HG02970 (cell line): Measurements from ENCODE around the gene CCND3.
"Not testable (repeated sequence)": the region's sequence is repeated elsewhere in the genome, so short reads cannot be mapped to it uniquely, and the experiment has no call there.

Experiments used
- ATAC-seq: cut with Tn5 transposase; IDR thresholded peaks from one replicate; pipeline ENCODE4 v1.9.1; 2021; ENCODE audit warnings: mild to moderate bottlenecking, moderate library complexity, moderate number of reproducible peaks; ENCODE audit not compliant: unreplicated experiment, low FRiP score

Gene CCND3

DNA sequence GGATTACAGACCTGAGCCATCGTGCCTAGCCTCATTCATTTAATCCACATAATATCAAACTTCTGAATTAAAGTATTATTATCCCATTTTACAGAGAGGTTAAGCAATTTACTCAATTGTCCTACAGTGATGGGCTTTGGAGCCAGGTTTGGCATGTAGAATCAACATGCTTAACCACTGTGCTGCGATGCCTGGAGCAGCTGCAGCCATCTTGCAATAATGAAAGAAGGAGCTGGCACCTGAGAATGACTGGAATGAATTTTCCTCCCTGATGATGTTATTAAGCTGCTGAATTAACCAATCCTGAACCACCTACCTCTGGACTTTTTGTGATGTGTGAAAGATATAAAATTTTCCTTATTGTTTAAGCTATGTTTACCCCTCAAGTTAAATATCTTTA is 13.1 kb upstream of the CCND3 start:
- no peak for ATAC-seq

DNA sequence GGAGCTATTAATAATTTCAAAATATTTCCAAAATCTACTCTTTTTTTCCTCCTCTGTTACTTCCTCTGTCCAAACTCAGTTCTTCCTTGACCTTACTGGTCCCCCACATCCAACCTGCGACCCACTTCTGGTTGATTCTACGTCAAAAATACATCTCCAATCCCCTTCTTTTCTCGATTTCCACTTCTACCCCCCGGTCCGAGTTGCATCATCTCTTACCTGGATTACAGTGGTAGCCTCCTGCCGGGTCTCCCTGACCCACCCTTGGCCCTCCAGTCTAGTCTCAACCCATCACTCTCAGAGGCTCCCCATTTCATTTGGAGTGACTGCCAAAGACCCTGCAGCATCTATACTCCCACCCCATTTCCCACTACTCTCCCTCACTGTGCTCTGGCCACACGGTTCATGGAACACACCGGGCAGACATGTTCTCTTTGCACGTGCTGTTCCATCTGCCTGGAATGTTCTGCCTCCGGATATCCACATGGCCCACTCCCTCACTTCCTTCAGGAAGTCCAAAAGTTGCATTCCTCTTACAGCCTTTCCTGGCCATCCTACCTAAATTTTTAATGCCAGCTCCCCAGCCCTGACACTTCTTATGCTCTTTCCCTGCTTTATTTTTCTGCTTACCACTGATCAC is 6.1 kb upstream of the CCND3 start:
- no peak for ATAC-seq

DNA sequence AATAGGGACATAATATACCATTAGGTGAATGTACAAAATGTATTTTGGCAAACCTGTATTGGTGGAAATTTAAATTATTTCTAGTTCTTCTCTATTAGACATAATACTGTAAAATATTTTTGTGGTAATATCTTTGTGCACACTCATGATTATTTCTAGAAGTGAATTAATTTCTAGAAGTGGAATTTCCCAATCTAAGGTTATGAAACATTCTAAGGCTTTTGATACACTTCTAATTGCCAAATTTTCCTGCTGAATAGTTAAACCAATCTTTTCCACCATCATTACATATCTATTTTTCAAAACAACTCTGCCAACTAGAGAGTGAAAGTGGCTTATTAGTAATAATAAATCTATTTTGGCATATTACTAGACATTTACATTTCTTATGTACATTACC is 1.8 kb upstream of the CCND3 start:
- ATAC-seq: no peak

DNA sequence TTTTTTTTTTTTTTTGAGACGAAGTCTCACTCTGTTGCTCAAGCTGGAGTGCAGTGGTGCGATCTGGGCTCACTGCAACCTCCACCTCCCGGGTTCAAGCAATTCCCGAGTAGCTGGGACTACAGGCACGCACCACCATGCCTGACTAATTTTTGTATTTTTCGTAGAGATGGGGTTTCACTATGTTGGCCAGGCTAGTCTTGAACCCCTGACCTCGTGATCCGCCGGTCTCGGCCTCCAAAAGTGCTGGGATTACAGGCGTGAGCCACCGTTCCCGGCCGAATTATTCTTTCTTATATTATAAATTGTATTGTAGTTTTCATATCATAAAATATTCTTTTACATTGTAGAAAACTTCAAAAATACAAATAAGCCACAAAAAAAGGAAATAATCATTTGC is 1.3 kb upstream of the CCND3 start:
- ATAC-seq: not testable (repeated sequence)

DNA sequence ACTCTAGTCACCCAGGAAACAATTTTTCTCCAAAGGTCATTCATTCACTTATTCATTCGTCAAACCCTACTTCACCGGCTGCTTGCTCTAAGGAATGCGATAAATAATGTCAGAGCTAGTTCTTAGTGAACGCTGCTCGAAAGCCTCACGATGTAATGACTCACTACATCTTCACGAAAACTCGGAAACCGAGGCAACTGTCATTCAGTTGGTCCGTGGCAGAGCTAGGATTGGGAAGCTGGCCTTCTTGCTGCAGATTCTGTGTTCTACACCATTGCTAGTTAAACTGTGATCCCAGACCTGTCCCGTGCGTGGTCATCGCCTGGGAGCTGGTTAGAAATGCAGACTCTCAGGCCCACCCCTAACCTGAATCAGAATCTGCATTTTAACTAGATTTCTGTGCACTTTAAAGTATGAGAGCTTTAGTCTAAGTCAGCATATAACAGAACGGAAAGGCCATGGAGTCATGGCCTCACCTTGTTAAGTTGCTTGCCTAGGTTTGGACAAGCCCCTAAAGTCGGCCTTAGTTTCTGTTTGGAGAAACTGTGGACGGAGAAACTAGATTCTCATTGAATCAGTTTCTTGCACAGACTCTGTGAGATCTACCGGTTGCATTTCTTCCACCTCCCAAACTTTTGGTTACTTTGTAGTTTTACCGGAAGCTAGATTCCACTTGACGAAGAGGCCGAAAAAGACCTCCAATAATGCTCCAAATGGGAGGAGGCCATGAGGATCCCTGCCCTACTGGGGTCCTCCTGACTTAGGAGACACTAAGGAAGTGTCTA is 651 bp upstream of the CCND3 start:
- peak; percentile 4 for ATAC-seq

DNA sequence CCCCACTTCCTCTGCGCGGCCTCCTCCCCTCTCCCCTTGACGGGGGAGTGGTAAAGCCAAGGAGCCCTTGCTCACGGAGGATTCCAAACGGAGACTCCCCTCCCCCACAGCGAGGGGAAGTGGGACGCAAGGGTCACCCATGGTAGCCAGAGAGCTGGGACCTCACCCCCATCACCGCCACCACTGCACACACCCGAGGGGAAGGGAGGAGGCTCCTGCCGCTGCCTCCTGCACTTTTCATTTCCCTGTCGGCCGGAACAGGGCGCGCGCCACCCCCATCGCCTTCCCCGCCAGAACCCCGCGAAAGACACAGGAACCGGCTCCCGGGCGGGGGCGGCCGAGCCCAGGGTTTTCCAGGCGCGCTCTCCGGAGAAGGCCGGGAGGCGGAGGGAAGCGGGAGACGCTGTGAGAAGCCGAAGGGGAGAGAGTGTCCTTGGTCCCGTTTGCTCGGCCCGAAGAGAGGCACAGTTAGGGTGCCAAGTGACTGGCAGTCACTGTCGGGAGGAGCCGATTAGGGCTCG is 789 bp downstream of the CCND3 start:
- ATAC-seq: no peak

DNA sequence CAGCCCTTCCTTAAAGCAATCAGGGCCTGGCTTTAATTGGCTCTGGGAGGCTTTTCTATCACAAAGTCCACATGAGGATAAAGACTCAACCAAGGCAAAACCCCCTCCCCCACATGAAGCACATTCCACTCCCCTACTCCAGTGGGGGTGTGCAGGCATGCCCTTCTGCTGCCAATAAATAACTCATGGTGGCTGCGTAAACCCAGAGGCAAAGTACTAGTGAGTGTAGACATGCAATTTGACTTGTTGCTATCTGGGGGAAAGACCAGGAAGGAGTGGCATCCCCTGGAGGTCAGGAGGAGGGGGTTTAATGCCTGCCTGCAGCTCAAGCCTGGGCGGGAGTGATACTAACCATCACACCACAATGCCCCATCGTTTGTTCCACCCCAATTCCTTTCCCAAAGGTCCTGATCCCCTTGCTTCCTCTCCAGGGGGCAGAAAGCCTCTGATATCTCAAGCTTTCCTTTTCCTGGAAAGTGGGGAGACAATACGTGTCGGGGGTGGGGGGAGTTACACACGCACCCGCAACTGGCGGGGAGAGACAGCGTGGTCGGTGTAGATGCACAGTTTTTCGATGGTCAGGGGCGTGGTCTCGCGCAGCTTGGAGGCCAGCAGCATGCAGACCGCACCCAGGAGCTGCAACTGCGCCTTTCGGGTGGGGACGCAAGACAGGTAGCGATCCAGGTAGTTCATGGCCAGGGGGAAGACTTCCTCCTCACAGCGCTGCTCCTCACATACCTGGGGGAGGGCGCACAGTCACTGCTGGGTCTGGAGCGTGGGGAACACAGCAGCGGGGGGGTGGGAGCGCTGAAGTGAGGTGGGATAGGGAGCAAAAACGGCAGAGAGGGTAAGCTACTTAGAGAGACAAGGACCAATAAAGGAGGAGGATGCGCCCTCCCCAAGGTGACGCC is 1.5 kb downstream of the CCND3 start:
- no peak for ATAC-seq

DNA sequence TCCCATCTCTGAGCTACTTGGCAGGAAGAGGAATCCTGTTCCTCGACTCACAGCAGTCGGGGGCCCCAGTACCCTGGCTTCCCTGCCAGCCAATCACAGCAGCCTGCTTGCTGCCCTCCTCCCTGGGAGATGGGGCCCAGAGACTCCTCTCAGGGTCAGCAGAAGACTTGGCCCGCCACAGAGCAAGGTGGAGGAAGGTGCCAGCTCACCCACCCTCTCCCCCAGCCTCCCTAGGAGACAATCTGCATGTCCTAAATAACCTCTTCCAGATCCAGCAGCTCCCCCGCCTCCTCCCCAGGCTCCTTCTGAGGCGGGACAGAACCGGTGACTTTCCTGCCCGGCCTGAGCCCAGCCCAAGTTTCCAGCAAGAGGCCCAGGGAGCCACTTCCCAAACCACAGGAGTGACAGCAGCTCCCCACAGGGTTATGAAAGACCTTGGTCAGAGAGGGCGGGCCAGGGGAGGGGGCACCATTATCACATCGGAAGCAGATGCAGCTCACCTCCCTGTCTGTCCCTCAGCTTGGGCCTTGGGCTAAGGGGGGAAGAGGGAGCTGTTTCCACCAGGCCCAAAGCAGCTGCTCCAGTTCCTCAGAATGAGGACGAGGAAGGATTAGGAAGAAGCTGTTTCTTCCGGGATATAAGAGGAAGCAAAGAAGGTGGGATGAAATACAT is 2.3 kb downstream of the CCND3 start:
- ATAC-seq: no peak

DNA sequence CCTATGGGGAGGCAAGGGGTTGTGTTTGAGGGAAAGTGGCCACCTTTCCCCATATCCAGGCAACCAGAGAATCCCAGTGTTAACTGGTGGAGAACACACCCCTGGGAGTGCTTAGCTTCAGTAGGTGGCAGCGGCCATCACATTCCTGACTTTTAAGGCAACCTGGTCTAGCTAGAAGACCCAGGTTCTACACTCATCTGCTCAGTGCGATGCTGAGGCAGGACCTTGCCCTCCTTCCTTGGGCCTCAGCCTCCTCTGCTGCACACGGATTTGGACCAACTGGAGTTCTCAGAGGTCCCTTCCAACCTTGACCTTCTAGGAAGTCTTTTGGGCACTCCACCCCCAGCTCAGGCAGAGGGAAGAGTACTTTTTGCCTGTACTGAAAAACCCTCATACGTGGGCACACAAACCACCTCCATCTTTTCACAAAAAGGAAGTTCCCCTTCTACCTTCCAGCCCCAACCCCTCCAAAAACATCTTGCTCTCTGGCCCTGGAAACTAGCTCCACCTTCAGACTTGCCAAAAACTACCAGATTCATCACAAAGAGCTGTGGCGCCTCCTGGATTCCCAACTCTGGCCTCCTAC is 2.9 kb downstream of the CCND3 start:
- ATAC-seq: no peak

DNA sequence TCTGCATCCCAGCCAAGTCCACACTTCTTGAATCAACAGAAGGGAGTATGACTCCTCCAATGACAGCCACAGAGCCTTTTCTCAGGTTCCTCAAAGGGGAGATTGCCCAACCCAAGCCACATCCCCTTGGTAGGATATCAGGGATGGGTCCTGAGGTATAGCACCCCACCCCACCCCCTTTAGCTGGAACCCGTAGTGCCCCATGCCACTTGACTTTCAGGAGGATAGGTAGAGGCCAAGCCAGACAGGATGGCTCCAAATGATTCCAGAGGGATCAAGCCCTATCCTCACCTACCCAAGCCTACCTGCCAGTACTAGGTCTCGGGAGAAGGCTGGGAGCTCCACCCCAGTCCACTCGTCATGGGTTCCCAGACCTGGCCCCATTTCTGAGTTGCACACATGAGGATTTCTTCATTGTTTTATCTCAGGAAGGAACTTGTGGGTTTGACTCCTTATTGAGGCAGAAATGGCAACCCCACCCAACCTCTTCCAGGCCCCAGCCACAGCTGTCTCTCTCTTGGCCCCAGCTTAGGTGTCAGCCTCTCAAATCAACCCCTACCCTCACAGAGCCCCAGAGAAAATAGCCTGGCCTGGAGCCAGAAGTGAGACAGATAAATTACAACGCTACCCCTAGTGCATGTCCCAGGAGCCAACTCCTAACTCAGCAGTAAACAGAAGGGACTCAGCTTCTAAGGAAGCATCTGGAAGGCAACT is 3.6 kb downstream of the CCND3 start:
- no peak for ATAC-seq

DNA sequence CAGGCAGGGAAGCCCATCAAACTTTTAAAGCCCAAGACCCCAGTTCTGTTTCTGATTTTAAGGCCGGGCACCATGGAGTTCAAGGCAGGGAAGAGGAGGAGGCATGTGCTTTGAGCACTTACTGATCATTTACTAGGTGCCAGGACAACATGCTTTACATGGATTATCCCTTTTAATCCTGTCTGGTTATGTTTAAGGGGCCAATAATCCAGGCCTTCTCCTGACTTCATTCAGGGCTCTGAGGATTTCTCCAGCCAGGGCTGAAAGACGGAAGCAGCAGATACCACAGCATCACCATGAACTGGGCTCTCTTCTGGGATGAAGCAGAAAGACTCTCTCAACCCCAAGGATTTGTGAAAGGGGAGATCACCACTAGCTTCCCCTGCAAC is 4.1 kb downstream of the CCND3 start:
- no peak for ATAC-seq

DNA sequence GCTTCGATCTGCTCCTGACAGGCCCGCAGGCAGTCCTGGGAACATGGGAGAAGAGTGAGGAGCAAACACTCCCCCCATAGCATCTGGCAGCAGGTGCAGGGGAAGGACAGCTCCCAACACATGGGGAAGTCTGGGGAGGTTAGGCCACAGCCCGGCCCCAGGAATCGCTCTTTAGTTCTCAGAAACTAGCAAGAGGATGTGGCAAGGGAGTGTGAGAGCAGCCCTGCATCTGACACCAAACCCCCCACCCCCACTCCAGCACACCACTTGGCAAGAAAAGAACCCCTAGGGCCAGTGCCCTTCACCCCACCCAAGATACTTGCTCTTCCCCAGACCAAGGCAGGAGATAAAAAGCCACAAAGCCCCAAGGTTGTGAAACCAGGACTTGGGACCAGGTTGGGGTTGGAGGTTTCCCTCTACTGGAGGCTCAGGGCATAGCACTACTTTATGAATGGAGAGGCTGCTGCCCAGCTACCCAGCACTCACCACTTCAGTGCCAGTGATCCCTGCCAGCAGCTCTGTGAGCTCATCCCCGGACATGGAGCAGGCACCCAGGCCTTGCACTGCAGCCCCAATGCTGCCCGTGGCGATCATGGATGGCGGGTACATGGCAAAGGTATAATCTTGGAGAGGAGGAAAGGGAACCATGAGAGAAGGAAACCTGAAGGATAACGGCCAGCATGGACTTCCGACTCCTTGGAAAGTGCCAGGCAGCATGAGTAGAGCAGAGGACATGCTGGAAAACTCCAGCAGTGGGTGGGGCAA is 5.4 kb downstream of the CCND3 start:
- ATAC-seq: peak; percentile 46

DNA sequence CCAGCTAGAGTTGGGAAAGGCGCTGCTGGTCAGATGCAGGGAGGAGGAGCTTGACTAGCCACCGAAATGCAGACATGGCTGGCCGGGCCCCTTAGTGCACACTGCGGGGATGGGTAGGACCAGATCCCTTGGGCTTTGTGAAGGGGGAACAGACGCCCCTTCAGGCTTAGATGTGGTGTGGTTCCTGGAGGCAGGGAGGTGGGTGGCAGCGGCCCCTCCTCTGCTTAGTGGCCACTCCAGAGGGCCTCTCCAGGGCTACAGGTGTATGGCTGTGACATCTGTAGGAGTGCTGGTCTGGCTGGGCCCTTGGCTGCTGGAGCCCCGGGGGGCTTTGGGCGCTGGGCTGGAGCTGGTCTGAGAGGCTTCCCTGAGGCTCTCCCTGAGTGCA is 5.9 kb downstream of the CCND3 start:
- ATAC-seq: no peak

DNA sequence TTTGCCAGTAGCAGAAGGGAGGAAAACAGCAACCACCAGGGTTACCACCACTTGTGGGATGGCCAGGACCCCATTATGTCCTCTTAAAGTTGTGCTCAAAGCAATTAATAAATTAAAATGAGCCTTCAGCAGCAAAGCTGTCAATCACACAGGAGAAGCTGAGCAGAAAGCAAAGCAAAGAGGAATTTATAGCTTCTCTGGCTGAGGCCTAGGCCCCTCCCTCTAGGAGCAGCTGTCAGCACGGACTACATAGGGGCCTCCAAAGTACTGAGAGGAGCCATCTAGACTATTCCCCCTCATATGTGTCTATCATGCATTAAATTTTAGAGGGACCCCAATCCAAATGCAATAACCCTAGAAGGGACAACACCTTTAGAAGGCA is 6.4 kb downstream of the CCND3 start:
- ATAC-seq: no peak

DNA sequence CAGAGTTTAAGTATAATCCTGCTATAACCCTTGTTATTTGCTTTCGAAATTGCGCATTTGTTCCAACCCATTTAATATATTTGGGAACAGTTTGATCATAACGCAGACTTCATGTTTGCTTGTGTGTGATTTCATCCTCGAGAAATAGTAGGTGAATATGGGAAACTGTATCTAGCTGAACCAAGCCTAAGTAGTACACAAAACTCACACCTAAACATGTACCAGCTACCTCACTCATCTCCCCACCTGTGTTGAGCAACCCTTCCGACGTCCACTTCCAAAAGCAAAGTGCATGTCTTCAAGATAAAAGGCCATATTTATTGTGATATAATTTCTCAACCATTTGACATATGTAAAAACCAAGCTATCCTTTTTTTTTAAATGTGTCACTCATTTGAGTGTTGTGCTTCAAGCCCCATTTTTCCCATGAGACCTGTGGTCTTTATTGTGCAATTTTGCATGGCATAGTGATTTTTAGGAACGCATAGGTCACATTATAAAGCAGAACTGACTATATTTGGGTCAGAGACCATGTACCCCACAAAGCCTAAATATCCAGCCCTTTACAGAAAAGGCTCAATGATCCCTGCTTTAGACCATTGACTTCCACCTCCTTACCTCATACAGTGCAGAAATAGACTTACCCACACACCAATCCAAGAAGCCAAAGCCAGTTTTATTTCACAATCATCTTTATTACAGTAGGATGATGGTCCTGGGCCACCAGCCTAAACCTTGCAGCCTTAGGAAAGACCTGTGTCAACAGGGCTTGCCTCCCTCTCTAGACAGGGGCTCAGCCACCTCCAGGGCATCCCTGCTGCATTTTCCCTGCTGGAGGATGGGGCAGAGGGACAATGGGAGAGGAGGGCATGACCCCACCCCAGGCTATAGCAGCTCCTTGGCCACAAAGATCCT is 7.1 kb downstream of the CCND3 start:
- no peak for ATAC-seq

DNA sequence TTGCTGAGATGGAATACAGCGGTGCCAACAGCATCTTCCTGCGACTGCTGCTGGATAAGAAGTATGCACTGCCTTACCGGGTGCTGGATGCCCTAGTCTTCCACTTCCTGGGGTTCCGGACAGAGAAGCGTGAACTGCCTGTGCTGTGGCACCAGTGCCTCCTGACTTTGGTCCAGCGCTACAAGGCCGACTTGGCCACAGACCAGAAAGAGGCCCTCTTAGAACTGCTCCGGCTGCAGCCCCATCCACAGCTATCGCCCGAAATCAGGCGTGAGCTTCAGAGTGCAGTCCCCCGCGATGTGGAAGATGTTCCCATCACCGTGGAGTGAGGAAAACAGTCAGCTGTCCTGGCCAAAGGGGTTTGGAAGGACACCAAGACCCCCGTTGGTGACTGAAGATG is 9.2 kb downstream of the CCND3 start:
- no peak for ATAC-seq

DNA sequence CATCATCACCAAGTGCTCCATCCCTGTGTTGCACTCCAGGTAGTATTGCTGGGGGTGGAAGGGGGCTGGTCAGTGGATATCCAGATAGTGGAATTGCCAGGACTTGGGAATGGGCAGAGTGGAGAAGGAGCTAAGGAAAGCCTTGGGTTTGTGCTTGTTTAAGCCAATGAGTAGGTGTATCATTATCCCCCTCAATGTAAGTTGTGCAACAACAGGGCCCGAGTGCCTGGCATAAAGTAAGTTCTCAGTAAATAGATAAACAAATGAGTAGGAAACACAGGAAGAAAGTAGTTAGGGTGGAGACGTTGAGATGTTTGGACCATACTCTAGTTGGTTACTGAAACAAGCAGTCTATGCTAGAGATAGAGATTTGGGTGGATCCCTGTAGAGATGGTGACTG is 9.8 kb downstream of the CCND3 start:
- ATAC-seq: no peak

DNA sequence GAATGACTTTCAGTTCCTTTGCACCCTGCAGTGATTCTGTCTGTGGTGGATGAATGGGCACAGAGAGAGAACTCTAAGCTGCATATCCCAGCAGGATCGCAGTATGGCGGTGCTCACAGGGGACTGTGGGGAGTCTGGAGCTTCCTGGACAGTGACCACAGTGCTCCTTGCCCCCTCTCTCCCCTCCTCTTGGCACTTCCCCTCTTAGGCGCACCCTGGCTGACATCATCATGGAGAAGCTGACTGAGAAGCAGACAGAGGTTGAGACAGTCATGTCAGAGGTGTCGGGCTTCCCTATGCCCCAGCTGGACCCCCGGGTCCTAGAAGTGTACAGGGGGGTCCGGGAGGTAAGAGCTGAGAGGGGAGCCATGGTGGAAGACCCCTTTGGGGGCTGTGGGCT is 11.7 kb downstream of the CCND3 start:
- no peak for ATAC-seq
